Skeletal muscle satellite cell (primary cell): Measurements from ENCODE around the gene BCR.

ENCODE experiments used
- H3K27me3 ChIP-seq: 2 replicates; pipeline ENCODE4 v1.7.0; 2013; ENCODE audit warnings: low read length; ENCODE audit not compliant: control insufficient read depth, insufficient read depth
- H3K36me3 ChIP-seq: 2 replicates; pipeline ENCODE4 v1.7.0; 2013; ENCODE audit warnings: mild to moderate bottlenecking, control low read depth, low read length; ENCODE audit not compliant: insufficient read depth
- H3K4me1 ChIP-seq: 2 replicates; pipeline ENCODE4 v1.7.0; 2013; ENCODE audit warnings: low read length; ENCODE audit not compliant: control insufficient read depth, insufficient read depth
- H3K4me2 ChIP-seq: 2 replicates; pipeline ENCODE4 v1.7.0; 2013; ENCODE audit warnings: mild to moderate bottlenecking, low read length
- H3K4me3 ChIP-seq: 2 replicates; pipeline ENCODE4 v1.7.0; 2013; ENCODE audit warnings: low read length
- H3K9ac ChIP-seq: 2 replicates; pipeline ENCODE4 v1.7.0; 2013; ENCODE audit warnings: mild to moderate bottlenecking, low read depth, low read length, moderate library complexity
- H3K9me3 ChIP-seq: replicated peaks from 2 replicates; pipeline ENCODE4 v1.7.0; 2013; ENCODE audit warnings: mild to moderate bottlenecking, control low read depth, low read length

Gene BCR

GRCh38 chr22:23257889-23258825, 77.8 kb downstream of the BCR start:
- no peak overlapping the region for H3K9ac ChIP-seq

DNA sequence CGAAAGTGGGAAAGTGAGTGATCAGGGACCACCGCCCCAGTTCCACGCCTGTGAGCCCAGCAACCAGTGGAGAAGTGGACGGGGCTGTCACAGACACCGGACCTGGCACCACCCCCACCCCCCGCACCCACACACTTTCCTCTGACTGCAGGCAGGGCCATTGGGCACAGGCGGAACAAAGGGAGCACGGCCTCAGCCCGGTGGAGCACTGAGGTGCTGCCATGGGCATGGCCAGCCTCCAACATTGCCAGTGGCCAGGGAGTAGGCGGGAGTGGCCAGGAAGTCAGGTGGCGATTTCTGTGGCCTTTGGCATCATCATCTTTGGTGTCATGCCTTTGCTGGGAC, 78.5 kb downstream of the BCR start:
- peaks cover 31% of the 10 kb centered on the region for H3K36me3 ChIP-seq
- H3K27me3 ChIP-seq: no peaks in the 10 kb centered on the region

More at GRCh38 chr22:23257889-23258825, 77.8 kb downstream of the BCR start:
- H3K27me3 ChIP-seq: no peaks in the 10 kb centered on the region
- H3K4me2 ChIP-seq: no peak overlapping the region
- peaks cover 12% of the 10 kb centered on the region for H3K4me1 ChIP-seq
- H3K9me3 ChIP-seq: no peaks in the 10 kb centered on the region
- no peak overlapping the region for H3K4me3 ChIP-seq
- H3K36me3 ChIP-seq: peaks cover 27% of the 10 kb centered on the region

DNA sequence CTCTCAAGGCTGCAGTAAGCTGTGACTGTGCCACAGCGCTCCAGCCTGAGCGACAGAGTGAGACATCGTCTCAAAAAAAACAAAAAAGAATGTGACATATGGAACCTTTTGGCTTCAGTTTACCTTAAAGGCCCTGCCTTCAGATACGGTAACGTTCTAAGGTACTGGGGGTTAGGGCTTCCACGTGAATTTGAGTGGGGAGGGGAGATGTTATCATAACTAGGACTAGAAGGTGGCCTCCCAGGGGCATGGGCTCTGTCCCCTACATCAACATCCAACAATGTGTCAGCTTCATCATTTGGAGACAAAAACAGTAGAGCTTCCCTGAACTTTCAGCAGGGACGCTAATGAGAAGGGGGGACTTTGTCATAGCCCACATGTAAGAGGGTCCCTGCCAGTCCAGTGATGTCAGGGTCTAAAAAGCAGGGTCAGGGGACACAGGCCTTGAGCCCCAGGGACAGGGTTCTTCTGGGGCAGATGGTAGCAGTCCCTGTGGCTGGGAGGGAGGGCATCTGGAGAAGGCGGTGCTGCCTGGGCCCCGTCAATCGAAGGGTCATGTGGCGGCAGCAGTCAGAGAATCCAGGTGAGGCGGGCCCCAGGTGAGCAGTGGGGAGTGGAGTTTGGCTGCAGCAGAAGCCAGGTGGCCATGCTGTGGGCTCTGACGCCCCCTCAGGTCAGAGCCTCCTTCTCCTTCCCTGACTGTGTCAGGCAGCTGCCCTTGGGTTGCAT, 79.8 kb downstream of the BCR start:
- Histone ChIP-seq H3K27me3 (no peaks in the 10 kb centered on the region), H3K4me2 (no peak overlapping the region), H3K4me1 (peaks cover 12% of the 10 kb centered on the region), H3K4me3 (no peak overlapping the region), H3K36me3 (peaks cover 35% of the 10 kb centered on the region), H3K9me3 (no peaks in the 10 kb centered on the region), H3K9ac (no peak overlapping the region)

More for the DNA sequence above, 78.5 kb downstream of the BCR start:
- no peaks in the 10 kb centered on the region for H3K9me3 ChIP-seq
- H3K4me2 ChIP-seq: no peak overlapping the region
- H3K9ac ChIP-seq: no peak overlapping the region
- H3K4me1 ChIP-seq: peaks cover 12% of the 10 kb centered on the region
- H3K4me3 ChIP-seq: no peak overlapping the region

DNA sequence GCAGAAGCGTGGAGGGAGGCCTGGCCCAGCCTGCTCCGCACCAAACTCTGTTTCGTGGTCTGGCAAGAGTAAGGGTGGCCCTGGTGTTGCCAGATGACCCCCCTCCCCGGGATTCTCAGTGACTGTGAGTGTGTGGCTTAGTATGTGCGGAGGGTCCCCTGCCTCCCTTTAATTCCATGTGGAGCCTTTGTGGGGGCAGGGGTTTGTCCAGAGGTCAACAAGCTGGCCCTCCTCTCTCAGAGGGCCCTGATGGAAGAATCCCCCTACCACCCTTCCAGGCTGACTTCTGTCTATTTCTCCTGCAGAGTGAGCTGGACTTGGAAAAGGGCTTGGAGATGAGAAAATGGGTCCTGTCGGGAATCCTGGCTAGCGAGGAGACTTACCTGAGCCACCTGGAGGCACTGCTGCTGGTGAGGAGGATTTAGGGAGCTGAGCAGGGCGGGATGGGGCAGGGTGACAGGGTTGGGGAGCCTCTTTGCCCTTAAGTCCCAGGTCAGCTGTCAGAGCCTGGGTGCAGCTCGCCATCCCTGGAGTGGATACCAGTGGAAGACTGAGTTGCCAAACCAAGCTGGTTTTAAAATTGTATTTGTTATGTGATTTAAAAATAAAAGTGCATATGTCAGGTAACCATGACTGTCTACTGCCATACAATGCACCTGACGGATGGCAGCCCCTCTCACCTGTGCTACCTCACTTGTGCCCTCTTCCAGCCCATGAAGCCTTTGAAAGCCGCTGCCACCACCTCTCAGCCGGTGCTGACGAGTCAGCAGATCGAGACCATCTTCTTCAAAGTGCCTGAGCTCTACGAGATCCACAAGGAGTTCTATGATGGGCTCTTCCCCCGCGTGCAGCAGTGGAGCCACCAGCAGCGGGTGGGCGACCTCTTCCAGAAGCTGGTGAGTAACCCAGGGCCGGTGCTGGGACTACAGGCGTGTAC, 80.6 kb downstream of the BCR start:
- Histone ChIP-seq H3K36me3 (peaks cover 34% of the 10 kb centered on the region), H3K4me3 (no peak overlapping the region), H3K9ac (no peak overlapping the region)

DNA sequence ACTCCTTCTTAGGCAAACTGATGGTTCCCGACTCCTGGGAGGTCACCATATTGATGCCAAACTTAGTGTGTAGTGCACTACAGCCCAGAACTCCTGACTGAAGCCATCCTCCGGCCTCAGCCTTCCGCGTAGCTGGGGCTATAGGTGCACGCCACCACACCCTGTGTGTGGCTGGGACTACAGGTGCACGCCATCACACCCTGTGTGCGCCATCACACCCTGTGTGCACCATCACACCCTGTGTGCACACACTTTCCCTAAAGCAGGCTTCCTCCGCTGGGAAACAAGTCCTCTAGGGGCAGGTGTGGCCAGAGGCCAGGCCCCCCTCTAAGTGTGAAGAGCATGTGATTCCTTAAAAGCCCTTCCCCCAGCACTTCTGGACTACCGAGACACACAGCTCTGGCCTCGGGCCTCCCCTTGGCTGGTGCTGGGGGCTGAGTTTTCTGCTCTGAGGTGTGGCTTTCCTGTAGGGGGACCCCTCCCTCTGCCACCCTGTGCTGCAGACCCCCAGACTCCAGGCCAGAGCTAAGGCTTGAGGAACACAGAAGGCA, 81.7 kb downstream of the BCR start:
- Histone ChIP-seq H3K36me3 (peaks cover 32% of the 10 kb centered on the region), H3K4me2 (no peak overlapping the region), H3K4me1 (peaks cover 7% of the 10 kb centered on the region), H3K27me3 (no peaks in the 10 kb centered on the region), H3K9ac (no peak overlapping the region), H3K9me3 (no peaks in the 10 kb centered on the region), H3K4me3 (no peak overlapping the region)

More for the DNA sequence above, 80.6 kb downstream of the BCR start:
- Histone ChIP-seq H3K9me3 (no peaks in the 10 kb centered on the region), H3K4me1 (peaks cover 12% of the 10 kb centered on the region), H3K4me2 (no peak overlapping the region), H3K27me3 (no peaks in the 10 kb centered on the region)

- Histone ChIP-seq H3K4me1 (no peaks in the 10 kb centered on the region), H3K4me3 (no peak overlapping the region), H3K36me3 (peaks cover 32% of the 10 kb centered on the region), H3K9ac (no peak overlapping the region), H3K9me3 (no peaks in the 10 kb centered on the region), H3K27me3 (no peaks in the 10 kb centered on the region), H3K4me2 (no peak overlapping the region)
Measured at GRCh38 chr22:23262518-23263332, 82.4 kb downstream of the BCR start.

GRCh38 chr22:23263651-23264555, 83.6 kb downstream of the BCR start:
- Histone ChIP-seq H3K4me1 (no peaks in the 10 kb centered on the region), H3K4me3 (no peak overlapping the region), H3K36me3 (peaks cover 27% of the 10 kb centered on the region), H3K9ac (no peak overlapping the region), H3K4me2 (no peak overlapping the region), H3K9me3 (no peaks in the 10 kb centered on the region), H3K27me3 (no peaks in the 10 kb centered on the region)

DNA sequence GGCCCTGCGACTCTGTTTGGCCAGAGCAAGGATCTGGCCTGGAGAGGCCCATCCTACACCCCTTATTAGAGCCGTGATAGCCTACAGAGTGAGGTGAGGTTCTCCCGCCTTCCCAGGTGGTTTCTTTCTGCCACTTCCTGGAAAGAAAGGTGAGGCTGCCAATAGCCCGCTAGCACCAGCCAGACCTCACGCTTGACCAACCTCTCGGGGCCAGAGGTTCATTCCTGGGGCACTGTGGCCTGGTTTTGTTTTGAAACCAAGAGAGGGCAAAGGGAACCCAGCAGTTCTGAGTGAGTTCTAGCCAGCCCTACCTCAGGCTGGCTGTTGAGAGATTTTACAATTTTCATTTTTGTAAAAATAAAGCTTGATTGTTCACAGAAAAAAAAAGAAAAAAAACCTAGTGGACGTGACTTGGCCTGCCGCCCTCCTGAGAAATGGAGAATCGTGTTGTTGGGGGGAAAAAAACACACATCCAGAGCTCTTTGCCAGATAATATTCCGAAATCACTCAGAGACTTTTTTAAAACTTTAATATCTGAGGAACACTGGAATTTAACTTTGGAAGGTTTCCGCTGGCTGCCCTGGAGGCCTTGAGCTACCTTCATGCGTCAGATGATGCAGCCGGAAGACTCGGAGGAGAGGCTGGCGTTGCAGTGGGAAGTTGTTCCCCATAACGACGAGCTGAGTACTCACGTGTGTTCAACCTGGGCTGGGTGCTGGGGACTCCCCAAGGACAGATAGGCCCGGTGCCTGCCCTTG, 84.5 kb downstream of the BCR start:
- no peaks in the 10 kb centered on the region for H3K27me3 ChIP-seq
- no peak overlapping the region for H3K9ac ChIP-seq
- H3K9me3 ChIP-seq: no peaks in the 10 kb centered on the region
- H3K4me1 ChIP-seq: no peaks in the 10 kb centered on the region
- H3K36me3 ChIP-seq: peaks cover 27% of the 10 kb centered on the region
- no peak overlapping the region for H3K4me3 ChIP-seq
- no peak overlapping the region for H3K4me2 ChIP-seq

- Histone ChIP-seq H3K36me3 (peaks cover 27% of the 10 kb centered on the region), H3K4me3 (no peak overlapping the region), H3K27me3 (no peaks in the 10 kb centered on the region), H3K9ac (no peak overlapping the region), H3K4me2 (no peak overlapping the region), H3K9me3 (no peaks in the 10 kb centered on the region), H3K4me1 (no peaks in the 10 kb centered on the region)
Measured at GRCh38 chr22:23265368-23265700, 85.0 kb downstream of the BCR start.
